Jurkat, Clone E6-1 (cell line): Measurements from ENCODE around the gene GRIN3A.
A peak's percentile ranks its signal among the peaks of the same experiment; 100 is the strongest.

ENCODE experiments used
- DNase-seq: peaks from one replicate; pipeline ENCODE4 v3.0.0-alpha.2; 2011; ENCODE audit warnings: low read depth, low spot score
- H3K4me3 ChIP-seq: 2 replicates; pipeline ENCODE4 v1.5.1; 2011; ENCODE audit warnings: mild to moderate bottlenecking, low read length, control low read depth, moderate library complexity

The GRIN3A gene

GRCh38 chr9:101706997-101707396 lies 31.4 kb downstream of the GRIN3A start:
- no peak overlapping the region for H3K4me3 ChIP-seq
- no peak for DNase-seq

- no peak overlapping the region for H3K4me3 ChIP-seq
- no peak for DNase-seq
Measured at GRCh38 chr9:101706261-101706798, 32.1 kb downstream of the GRIN3A start.

- DNase-seq, result no peak
- peak overlapping the region; percentile 24 for H3K4me3 ChIP-seq
Measured at GRCh38 chr9:101705135-101705661, 33.2 kb downstream of the GRIN3A start.

GRCh38 chr9:101702257-101702656 lies 36.2 kb downstream of the GRIN3A start:
- H3K4me3 ChIP-seq, result no peak overlapping the region
- DNase-seq, result no peak

- H3K4me3 ChIP-seq, result no peak overlapping the region
- DNase-seq, result no peak
Measured at GRCh38 chr9:101693546-101694336, 44.7 kb downstream of the GRIN3A start.

- DNase-seq, result no peak
Measured at GRCh38 chr9:101691657-101692056, 46.8 kb downstream of the GRIN3A start.

GRCh38 chr9:101689039-101689438 lies 49.4 kb downstream of the GRIN3A start:
- no peak for DNase-seq
- no peak overlapping the region for H3K4me3 ChIP-seq

More at GRCh38 chr9:101691657-101692056, 46.8 kb downstream of the GRIN3A start:
- no peak overlapping the region for H3K4me3 ChIP-seq

GRCh38 chr9:101684665-101685064 lies 53.8 kb downstream of the GRIN3A start:
- no peak for DNase-seq
- H3K4me3 ChIP-seq, result no peak overlapping the region

- H3K4me3 ChIP-seq, result no peak overlapping the region
Measured at GRCh38 chr9:101683236-101683635, 55.2 kb downstream of the GRIN3A start.

GRCh38 chr9:101677861-101678260 lies 60.6 kb downstream of the GRIN3A start:
- DNase-seq, result no peak
- no peak overlapping the region for H3K4me3 ChIP-seq

More at GRCh38 chr9:101683236-101683635, 55.2 kb downstream of the GRIN3A start:
- no peak for DNase-seq

GRCh38 chr9:101675341-101675740 lies 63.1 kb downstream of the GRIN3A start:
- DNase-seq, result no peak
- H3K4me3 ChIP-seq, result no peak overlapping the region

- H3K4me3 ChIP-seq, result no peak overlapping the region
- DNase-seq, result no peak
Measured at GRCh38 chr9:101674165-101674564, 64.3 kb downstream of the GRIN3A start.

- no peak for DNase-seq
- H3K4me3 ChIP-seq, result no peak overlapping the region
Measured at GRCh38 chr9:101673642-101674041, 64.8 kb downstream of the GRIN3A start.

GRCh38 chr9:101671567-101671966 lies 66.9 kb downstream of the GRIN3A start:
- no peak overlapping the region for H3K4me3 ChIP-seq
- no peak for DNase-seq

- no peak overlapping the region for H3K4me3 ChIP-seq
- no peak for DNase-seq
Measured at GRCh38 chr9:101668421-101668820, 70.0 kb downstream of the GRIN3A start.

- no peak overlapping the region for H3K4me3 ChIP-seq
- no peak for DNase-seq
Measured at GRCh38 chr9:101664453-101664852, 74.0 kb downstream of the GRIN3A start.

GRCh38 chr9:101652601-101653175 lies 85.8 kb downstream of the GRIN3A start:
- DNase-seq, result no peak
- no peak overlapping the region for H3K4me3 ChIP-seq

- no peak for DNase-seq
- no peak overlapping the region for H3K4me3 ChIP-seq
Measured at GRCh38 chr9:101650142-101650541, 88.3 kb downstream of the GRIN3A start.

GRCh38 chr9:101648493-101648892 lies 90.0 kb downstream of the GRIN3A start:
- no peak for DNase-seq
- no peak overlapping the region for H3K4me3 ChIP-seq
